ENCODE measurements around the gene MAIP1. TPM values are rescaled to one million over a fixed set of nuclear protein-coding genes. Genes with fewer than 3 reads are reported as not detected.

MAIP1 gene
- total and polyA plus RNA-seq, 11 donors, result 9.4 to 38.5 (median 22.8) TPM

- DNase-seq, result no peak
Observed at GRCh38 chr2:199933466-199933865, 21.9 kb upstream of the MAIP1 start.

GRCh38 chr2:199936554-199936953 lies 18.8 kb upstream of the MAIP1 start:
- Histone ChIP-seq H3K27ac (no peak overlapping the region), H3K4me1 (peaks cover 0 to 3% (median 0%) of the 10 kb centered on the region in 12 donors), H3K4me3 (no peak overlapping the region), H3K27me3 (no peaks in the 10 kb centered on the region), H3K36me3 (peaks cover 0 to 98% (median 63%) of the 10 kb centered on the region in 9 donors), H3K9me3 (no peaks in the 10 kb centered on the region)
- DNase-seq, result no peak
- intact Hi-C loops (cut with DNase I), result no loop called here
- TF ChIP-seq POLR2A (IDR thresholded peaks at IDR 0.05) (no peak), CTCF (IDR thresholded peaks at IDR 0.05) (no peak)
- no peak for ATAC-seq
- 78 to 88% (median 85%) methylated on average over 2 of the region's 2 CpGs for WGBS, 4 donors

More at GRCh38 chr2:199933466-199933865, 21.9 kb upstream of the MAIP1 start:
- Histone ChIP-seq H3K27me3 (no peaks in the 10 kb centered on the region), H3K27ac (no peak overlapping the region), H3K4me3 (no peak overlapping the region), H3K4me1 (peaks cover 0 to 3% (median 0%) of the 10 kb centered on the region in 12 donors), H3K9me3 (no peaks in the 10 kb centered on the region), H3K36me3 (peaks cover 0 to 94% (median 67%) of the 10 kb centered on the region in 9 donors)
- 75 to 82% (median 79%) methylated on average over 3 of the region's 3 CpGs for WGBS, 4 donors
- no peak for ATAC-seq
- intact Hi-C loops (cut with DNase I), result no loop called here
- TF ChIP-seq CTCF (IDR thresholded peaks at IDR 0.05), result no peak
- TF ChIP-seq POLR2A (IDR thresholded peaks at IDR 0.05), result no peak

- Histone ChIP-seq H3K4me1 (peaks cover 0 to 3% (median 0%) of the 10 kb centered on the region in 12 donors), H3K27ac (no peak overlapping the region), H3K9me3 (no peaks in the 10 kb centered on the region), H3K4me3 (no peak overlapping the region), H3K27me3 (no peaks in the 10 kb centered on the region), H3K36me3 (peaks cover 0 to 93% (median 65%) of the 10 kb centered on the region in 9 donors)
- intact Hi-C loops (cut with DNase I), result no loop called here
- DNase-seq (no peak), ATAC-seq (no peak)
- no peak for TF ChIP-seq POLR2A (IDR thresholded peaks at IDR 0.05)
- TF ChIP-seq CTCF (IDR thresholded peaks at IDR 0.05), result peak in 4 of 12 donors; percentile 8 to 20 (median 14)
- WGBS, 4 donors, result 92 to 96% (median 94%) methylated on average over 2 of the region's 2 CpGs
Observed at GRCh38 chr2:199940373-199940772, 15.0 kb upstream of the MAIP1 start.

GRCh38 chr2:199943373-199943772 lies 12.0 kb upstream of the MAIP1 start:
- H3K4me3 ChIP-seq, result no peak overlapping the region
- H3K4me1 ChIP-seq, result no peaks in the 10 kb centered on the region
- H3K27me3 ChIP-seq, result no peaks in the 10 kb centered on the region
- intact Hi-C loops (cut with DNase I), result no loop called here
- H3K27ac ChIP-seq, result no peak overlapping the region
- H3K9me3 ChIP-seq, result no peaks in the 10 kb centered on the region
- TF ChIP-seq POLR2A (IDR thresholded peaks at IDR 0.05) (no peak), CTCF (IDR thresholded peaks at IDR 0.05) (no peak)
- no peak for DNase-seq
- 93 to 97% (median 95%) methylated on average over 4 of the region's 4 CpGs for WGBS, 4 donors
- H3K36me3 ChIP-seq, result peaks cover 0 to 94% (median 81%) of the 10 kb centered on the region in 9 donors
- no peak for ATAC-seq
